ENCODE measurements around the gene HPCAL1. TPM values are rescaled to one million over a fixed set of nuclear protein-coding genes. Genes with fewer than 3 reads are reported as not detected.

The HPCAL1 gene
- total and polyA plus RNA-seq, 2 of the 8 experiments (the other 6 are each of a cell fraction or from before 2014, with no cell fraction given): 5.8 to 8.6 TPM

DNA sequence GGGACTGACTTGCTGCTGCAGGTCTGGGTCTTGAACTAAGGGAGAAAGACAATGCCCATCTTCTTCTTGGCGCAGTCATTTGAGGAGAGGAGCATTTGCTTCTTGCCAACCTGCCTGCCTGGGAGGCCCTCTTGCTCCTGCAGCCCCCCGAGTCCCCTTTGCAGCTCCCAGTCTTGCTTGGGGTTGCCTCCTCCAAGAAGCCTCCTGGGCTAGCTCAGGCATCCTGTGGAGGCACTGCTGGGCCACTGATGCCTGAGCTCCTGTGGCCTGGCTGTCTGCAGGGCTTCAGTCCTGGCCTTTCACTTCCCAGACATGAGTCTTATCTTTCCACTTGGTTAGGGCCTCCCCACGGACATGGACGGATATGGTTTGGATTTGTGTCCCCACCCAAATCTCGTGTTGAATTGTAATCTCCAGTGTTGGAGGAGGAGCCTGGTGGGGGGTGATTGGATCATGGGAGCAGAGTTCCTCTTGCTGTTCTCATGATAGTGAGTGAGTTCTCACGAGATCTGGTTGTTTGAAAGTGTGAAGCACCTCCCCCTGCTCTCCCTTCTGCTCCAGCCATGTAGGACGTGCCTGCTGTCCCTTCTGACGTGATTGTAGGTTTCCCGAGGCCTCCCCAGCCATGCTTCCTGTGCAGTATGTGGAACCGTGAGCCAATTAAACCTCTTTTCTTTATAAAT is 17.3 kb downstream of the HPCAL1 start:
- no peak overlapping the region for H3K4me2 ChIP-seq (ENCODE audit: insufficient read depth in 1 of 2, low read depth in 2 of 2, low read length in 2 of 2)
- no peak overlapping the region for H3K4me3 ChIP-seq (ENCODE audit: extremely low read depth in 1 of 4, insufficient read depth in 2 of 4, low read depth in 3 of 4, low read length in 4 of 4)
- H3K4ac ChIP-seq (replicated peaks; ENCODE audit: insufficient read length, low read depth, low read length): no peak overlapping the region
- no peak overlapping the region for H4K91ac ChIP-seq (replicated peaks; ENCODE audit: insufficient read length, low read length)
- no peak overlapping the region for H2BK120ac ChIP-seq (replicated peaks; ENCODE audit: low read depth, low read length)
- H3K56ac ChIP-seq (replicated peaks; ENCODE audit: insufficient read length, low read depth, low read length): no peak overlapping the region
- peaks cover 3 to 9% of the 10 kb centered on the region in 2 experiments; a peak in 2 of 4 replicates for H3K9me3 ChIP-seq (ENCODE audit: insufficient read depth in 2 of 2, low read depth in 1 of 2, low read length in 1 of 2)
- H4K5ac ChIP-seq (ENCODE audit: insufficient read length, low read depth, low read length): no peak overlapping the region
- H2AFZ ChIP-seq (ENCODE audit: low read length): no peak overlapping the region
- H2BK15ac ChIP-seq (ENCODE audit: low read length): no peak overlapping the region
- no peak overlapping the region for H2BK20ac ChIP-seq (ENCODE audit: low read length)
- no peaks in the 10 kb centered on the region for H4K20me1 ChIP-seq (replicated peaks in 1 of 2; ENCODE audit: control insufficient read depth in 1 of 2, insufficient read depth in 2 of 2, low read length in 2 of 2)
- H3K23ac ChIP-seq (ENCODE audit: insufficient read length): no peak overlapping the region
- no peak overlapping the region for H3K27ac ChIP-seq (ENCODE audit: low read depth, low read length)
- H2BK5ac ChIP-seq (ENCODE audit: low read depth, low read length): no peak overlapping the region
- H3K23me2 ChIP-seq (ENCODE audit: low read depth, low read length): no peaks in the 10 kb centered on the region
- WGBS, 2 experiments (ENCODE audit: extremely low coverage in 1 of 2, insufficient coverage in 1 of 2, insufficient read length in 1 of 2, insufficient replicate concordance in 2 of 2, low coverage in 1 of 2, low lambda C conversion rate in 2 of 2, missing lambda C conversion rate in 1 of 2): 81% methylated on average over 10 of the region's 10 CpGs; no CpG with 5 or more reads in 1 of the 2 experiments
- CTCF ChIA-PET (ENCODE audit: partially characterized antibody): interaction anchor here (0.7 to 1.6 kb wide), 6 partner anchors 11 to 193 kb away, joined by 3 to 4 read pairs (median 4); no protein-coding TSS in a partner anchor
- POLR2A ChIA-PET (ENCODE audit: partially characterized antibody): no interaction called here
- no peak overlapping the region for H3K9ac ChIP-seq (replicated peaks in 1 of 4; ENCODE audit: extremely low read depth in 1 of 4, low read depth in 3 of 4, low read length in 3 of 4)
- no peaks in the 10 kb centered on the region for H3K36me3 ChIP-seq (ENCODE audit: control insufficient read depth in 2 of 4, insufficient read depth in 4 of 4, low read length in 3 of 4)
- H2BK12ac ChIP-seq (ENCODE audit: low read depth, low read length): no peak overlapping the region
- DNase-seq (ENCODE audit: low read depth in 1 of 2, low spot score in 2 of 2): no peak
- H4K8ac ChIP-seq (ENCODE audit: extremely low read depth, insufficient read depth, low read length): no peak overlapping the region
- peaks cover 2% of the 10 kb centered on the region for H3K79me1 ChIP-seq (ENCODE audit: low read depth, low read length)
- no peak overlapping the region for H2AK5ac ChIP-seq (ENCODE audit: low read depth, low read length)
- peaks cover 4 to 8% (median 4%) of the 10 kb centered on the region in 4 experiments for H3K4me1 ChIP-seq (replicated peaks in 1 of 4; ENCODE audit: control insufficient read depth in 3 of 4, insufficient read depth in 4 of 4, low read length in 3 of 4)
- no peaks in the 10 kb centered on the region for H3K27me3 ChIP-seq (replicated peaks in 1 of 4; ENCODE audit: control insufficient read depth in 3 of 4, extremely low read depth in 1 of 4, insufficient read depth in 3 of 4, low read length in 3 of 4)
- no peak overlapping the region for H3K14ac ChIP-seq (ENCODE audit: insufficient read length)
- no peak overlapping the region for H3K18ac ChIP-seq (ENCODE audit: extremely low read depth, low read length)
- no peaks in the 10 kb centered on the region for H3K79me2 ChIP-seq (ENCODE audit: control insufficient read depth in 1 of 2, insufficient read depth in 2 of 2, low read length in 2 of 2)
- no peak for FAIRE-seq
- TF ChIP-seq, protein P1, sequence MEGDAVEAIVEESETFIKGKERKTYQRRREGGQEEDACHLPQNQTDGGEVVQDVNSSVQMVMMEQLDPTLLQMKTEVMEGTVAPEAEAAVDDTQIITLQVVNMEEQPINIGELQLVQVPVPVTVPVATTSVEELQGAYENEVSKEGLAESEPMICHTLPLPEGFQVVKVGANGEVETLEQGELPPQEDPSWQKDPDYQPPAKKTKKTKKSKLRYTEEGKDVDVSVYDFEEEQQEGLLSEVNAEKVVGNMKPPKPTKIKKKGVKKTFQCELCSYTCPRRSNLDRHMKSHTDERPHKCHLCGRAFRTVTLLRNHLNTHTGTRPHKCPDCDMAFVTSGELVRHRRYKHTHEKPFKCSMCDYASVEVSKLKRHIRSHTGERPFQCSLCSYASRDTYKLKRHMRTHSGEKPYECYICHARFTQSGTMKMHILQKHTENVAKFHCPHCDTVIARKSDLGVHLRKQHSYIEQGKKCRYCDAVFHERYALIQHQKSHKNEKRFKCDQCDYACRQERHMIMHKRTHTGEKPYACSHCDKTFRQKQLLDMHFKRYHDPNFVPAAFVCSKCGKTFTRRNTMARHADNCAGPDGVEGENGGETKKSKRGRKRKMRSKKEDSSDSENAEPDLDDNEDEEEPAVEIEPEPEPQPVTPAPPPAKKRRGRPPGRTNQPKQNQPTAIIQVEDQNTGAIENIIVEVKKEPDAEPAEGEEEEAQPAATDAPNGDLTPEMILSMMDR (IDR thresholded peaks at IDR 0.05; ENCODE audit: control extremely low read depth in 1 of 3, insufficient read depth in 1 of 3, low read depth in 1 of 3, low read length in 3 of 3): no peak
- TF ChIP-seq EGR1 (IDR thresholded peaks at IDR 0.05; ENCODE audit: borderline replicate concordance, low read depth, low read length) (no peak), SAP30 (IDR thresholded peaks at IDR 0.05; ENCODE audit: insufficient read depth, insufficient replicate concordance, low read length) (no peak), RAD21 (IDR thresholded peaks at IDR 0.05 in 1 of 2, conservative IDR thresholded peaks at IDR 0.05 in 1 of 2; ENCODE audit: low read depth in 2 of 2, low read length in 2 of 2) (no peak), TAF7 (optimal IDR thresholded peaks at IDR 0.05; ENCODE audit: borderline replicate concordance, low read depth, low read length) (no peak), RBBP5 (IDR thresholded peaks at IDR 0.05; ENCODE audit: borderline replicate concordance, low read depth, low read length) (no peak)
- TF ChIP-seq, protein P2, sequence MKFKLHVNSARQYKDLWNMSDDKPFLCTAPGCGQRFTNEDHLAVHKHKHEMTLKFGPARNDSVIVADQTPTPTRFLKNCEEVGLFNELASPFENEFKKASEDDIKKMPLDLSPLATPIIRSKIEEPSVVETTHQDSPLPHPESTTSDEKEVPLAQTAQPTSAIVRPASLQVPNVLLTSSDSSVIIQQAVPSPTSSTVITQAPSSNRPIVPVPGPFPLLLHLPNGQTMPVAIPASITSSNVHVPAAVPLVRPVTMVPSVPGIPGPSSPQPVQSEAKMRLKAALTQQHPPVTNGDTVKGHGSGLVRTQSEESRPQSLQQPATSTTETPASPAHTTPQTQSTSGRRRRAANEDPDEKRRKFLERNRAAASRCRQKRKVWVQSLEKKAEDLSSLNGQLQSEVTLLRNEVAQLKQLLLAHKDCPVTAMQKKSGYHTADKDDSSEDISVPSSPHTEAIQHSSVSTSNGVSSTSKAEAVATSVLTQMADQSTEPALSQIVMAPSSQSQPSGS (IDR thresholded peaks at IDR 0.05; ENCODE audit: low read length): no peak
